Measurements from ENCODE around the gene PC.

The PC gene

DNA sequence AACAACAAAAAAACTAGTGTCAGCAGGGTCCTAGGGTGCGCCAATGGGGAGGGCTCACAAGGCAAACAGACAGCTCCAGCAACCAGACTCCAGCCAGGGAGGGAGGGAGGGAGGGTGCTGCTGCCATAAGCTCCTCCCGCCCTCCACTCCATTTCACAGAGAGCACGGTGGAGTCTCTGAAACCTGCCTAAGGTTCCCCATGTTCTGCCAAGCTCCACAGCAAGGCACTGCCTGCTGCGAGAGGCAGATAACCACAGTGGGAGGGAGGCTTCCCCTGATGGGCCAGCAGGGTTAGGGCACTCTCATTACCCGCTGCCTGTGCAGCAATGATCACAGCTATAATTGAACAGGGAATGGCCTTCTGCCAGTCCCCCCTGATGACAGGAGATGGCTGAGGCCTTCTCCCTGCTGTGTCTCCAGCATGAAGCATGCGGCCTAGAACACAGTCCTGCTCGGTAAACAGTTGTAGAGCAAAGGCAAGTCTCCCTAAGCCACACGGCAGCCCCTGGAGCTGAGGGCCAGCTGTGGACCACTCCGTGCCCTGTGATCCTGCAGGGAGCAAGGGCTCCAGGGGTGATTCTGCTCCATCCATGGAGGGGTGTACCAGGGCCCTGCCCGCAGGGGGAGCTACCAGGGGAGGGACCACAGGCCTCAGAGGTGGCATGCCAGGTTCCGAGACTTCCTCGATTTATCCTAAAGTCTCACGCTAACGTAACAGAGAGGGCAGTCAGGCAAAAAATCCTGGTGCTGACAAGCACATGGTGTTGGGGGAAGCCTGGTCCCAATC, 42.9 kb downstream of the PC start:
- no peak for DNase-seq (ENCODE audit: extremely low read depth in 1 of 2, low read depth in 1 of 2)

DNA sequence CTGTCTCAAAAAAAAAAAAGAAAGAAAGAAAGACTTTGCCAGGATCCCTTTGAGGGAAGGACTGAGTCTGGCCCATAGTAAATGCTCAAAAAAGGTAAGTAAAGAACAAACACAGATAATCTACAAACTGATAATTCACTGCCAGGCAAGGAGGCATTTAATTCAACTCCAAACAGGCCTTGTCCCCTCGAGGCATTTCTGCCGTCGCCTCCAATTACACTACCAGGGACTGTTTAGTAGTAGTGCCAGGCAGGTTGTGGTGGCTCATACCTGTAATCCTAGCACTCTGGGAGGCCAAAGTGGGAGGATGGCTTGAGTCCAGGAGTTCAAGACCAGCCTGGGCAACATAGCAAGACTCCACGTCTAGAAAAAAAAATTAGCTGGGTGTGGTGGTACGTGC, 43.7 kb downstream of the PC start:
- no peak for DNase-seq (ENCODE audit: extremely low read depth in 1 of 2, low read depth in 1 of 2)

DNA sequence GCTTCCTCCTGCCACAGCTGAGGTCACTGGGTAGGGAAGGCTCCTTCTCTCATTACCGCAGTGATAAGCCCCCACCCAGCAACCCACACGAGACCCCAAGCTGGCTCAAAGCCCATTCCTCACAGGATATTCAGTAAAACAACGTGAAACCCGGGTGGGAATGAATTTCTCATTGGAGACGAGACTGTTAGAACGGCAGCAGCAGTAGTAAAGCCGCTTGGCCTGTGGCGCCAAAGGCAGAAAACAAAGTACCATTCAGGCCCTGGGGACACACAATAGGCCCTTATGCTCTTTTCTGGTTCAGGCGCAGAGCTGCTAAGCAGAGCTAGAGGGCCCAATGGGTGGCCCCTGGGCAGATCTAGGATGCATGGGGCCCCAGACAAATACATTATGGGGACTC, 45.3 kb downstream of the PC start:
- no peak for DNase-seq (ENCODE audit: extremely low read depth in 1 of 2, low read depth in 1 of 2)

DNA sequence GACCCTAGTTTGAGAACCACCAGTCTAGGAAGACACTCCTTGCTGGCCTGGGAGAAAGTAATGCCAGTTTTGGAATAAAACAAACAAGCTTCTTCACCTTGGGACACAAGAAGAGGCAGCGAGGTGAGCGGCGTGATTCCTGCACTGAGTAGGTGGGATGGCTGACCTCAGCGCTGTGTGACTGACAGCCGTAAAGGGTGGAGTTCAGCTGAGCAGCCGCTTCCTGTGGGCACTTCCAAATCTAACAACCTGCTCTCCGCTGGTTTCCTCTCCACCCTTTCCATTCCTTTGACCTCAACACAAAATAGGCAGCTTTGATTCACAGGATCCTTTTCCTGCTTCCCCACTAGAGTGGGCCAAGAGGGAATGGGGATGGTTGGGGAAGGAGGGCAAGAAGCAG, 45.8 kb downstream of the PC start:
- no peak for DNase-seq (ENCODE audit: extremely low read depth in 1 of 2, low read depth in 1 of 2)

DNA sequence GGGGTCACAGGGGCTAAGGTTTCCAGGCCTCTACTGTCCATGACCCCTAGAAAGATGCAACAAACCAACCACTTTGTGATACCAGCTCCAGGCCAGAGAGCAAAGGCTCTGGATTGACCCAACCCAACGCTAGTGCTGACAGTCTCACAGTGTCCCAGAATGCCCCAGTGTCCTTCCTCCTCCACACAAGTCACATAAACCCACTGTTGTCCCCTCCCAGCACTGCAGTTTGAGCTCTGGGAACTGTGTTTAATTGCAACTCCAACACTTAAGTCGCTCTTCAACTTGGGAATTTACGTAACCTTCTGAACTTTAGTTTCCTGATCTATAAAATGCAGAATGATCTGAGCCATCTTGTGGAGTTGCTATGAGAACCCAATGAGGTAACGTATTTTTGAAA, 47.5 kb downstream of the PC start:
- no peak for DNase-seq (ENCODE audit: extremely low read depth in 1 of 2, low read depth in 1 of 2)

DNA sequence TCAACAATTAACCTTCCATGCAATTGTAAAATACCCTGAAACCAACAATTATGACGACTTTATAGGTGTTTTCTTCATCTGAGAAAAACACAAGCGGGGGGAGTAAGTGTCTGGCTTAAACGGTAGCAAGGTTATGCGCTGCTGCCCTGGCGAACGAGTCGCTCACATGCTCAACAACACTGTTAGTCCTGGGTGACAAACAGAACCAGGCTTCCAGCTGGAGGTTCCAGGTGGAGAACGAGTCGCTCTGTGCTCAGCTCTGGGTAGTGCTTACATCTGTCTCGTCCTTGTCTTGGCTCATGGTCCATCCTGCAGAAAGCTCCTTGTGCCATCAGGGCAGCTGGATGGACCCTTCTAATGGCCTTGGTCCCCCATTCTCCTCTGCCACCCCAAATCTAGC, 48.2 kb downstream of the PC start:
- no peak for DNase-seq (ENCODE audit: extremely low read depth in 1 of 2, low read depth in 1 of 2)

DNA sequence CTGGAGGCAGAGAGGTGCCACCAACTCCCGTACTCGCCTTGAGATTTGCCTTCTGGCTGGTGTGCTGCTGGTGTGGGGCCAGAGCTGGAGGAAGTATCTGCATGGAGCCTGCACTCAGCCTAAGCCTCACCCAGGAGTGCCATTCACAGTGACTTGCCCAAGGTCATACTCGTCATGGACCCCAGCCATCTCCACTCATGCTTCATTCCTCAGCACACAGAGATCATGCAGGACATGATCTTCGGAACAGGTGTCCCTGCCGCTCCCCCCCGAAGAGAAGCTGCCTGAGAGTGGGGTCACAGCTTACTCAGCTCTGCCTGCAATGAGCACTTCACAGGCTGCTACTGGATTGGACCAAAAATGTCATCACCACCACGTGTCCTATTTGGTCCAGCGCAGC, 49.0 kb downstream of the PC start:
- DNase-seq (ENCODE audit: extremely low read depth in 1 of 2, low read depth in 1 of 2), result no peak

DNA sequence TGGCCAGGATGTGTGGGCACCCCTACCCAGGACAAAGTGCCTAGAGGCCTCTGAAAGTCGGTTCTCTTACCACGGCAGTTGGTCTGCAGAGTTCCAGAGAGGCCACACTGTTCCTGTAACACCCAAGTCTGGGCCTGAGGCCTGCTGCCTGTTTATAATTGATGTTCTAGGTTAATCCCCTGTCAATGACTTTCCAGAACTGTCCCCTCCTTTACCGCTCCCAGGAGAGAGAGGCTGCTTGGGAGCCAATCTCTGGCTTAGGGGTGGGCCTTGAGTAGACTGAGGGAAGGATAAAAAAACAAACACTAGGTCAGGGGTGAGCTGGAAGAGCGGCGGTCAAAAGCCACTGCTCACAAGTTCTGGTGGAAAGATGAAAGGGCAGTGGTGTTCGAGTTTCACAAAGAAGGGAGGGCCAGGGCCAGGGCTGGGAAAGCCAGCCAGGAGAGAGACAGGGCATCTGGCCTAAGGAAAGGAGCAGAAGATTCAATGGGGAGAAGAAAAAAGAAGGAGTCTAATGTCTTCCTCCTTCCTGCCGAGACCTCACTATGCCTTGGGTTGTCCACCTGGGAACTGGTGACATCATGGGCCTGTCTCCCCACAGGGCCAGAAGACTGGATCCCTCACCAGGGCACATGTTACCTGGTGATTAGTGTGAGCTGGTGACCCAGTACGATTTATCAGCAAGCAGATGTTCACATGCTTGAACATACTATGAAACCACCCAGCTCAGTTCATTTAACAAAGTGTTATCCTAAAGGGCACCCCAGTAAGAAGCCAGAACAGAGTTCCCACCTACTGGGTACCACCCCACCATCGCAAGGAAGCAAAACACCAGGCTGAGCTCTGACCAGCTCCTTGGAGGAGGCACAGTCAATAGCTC, 50.2 kb downstream of the PC start:
- no peak for DNase-seq (ENCODE audit: extremely low read depth in 1 of 2, low read depth in 1 of 2)

DNA sequence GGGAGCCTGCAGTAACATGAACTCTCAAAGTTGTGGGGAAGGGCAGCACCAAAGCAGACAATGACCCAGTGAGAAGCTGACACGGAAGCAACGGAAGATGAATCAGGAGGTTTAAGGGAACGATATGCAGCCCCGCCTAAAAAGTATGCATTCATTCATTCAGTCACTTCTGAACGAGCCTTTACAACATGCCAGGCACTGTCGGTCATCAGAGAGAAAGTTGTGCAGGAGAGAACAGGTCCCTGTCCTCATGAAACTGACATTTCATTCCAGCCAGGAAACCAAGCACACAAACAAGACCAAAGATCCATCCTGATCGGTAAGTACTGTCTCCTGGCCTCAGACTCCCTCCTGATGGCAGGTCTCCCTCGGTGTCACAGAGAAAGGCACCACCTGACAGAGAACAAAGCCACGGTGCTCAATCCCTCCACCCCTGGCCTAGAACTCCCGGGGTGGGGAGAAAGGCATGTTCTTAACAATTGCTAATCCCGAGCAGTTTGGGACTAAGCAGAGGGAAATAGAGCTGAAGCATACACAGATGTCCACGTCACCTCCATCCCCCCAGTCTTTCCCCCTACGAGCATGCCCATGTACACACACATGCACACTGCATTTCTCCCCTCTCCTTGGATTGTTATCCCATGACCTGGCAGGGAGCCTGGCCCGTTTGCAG, 52.0 kb downstream of the PC start:
- DNase-seq (ENCODE audit: extremely low read depth in 1 of 2, low read depth in 1 of 2), result no peak

DNA sequence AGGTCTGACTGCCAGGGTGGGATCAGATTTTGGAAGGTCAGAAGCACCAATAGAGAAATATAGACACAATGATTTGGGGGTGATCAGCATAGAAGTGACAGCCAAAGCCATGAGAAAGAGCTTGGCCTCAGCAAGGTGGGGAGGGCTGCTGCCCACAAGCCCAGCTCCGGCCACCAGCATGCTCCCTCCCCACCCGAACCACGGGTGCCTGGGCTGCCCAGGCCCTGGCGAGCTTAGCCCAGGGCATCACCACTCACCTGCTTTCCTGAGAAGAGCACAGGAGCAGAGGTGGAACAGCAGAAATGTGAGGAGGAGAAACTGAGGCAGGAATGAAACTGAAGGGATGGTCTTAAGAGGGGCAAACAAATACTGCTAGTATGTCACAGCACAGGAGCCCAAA, 52.6 kb downstream of the PC start:
- DNase-seq (ENCODE audit: extremely low read depth in 1 of 2, low read depth in 1 of 2), result no peak

DNA sequence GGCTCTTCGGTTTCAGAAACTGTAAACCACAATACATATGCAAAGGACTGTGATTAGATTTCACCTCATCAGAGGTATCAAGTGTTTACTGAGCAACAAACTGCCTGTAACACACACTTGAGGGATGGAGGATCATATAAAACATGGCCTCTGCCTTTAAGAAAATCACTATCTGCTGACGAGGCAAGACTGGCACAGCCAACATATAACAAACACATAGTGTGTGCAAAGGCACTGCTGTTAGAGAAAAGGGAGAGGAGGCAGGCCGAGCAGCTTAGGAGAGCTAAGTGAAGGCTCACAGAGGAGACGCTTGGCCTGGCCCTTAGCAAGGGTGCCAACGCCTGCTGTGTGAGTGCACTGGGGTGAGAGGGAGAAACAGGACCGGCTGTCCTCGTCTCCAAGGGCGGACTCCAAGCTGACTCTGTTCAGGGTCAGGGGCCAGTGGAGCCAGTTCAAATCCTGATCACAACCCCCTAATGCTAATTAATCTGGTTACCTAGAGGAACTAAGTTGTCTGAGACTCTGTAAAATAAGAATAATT, 53.1 kb downstream of the PC start:
- DNase-seq (ENCODE audit: extremely low read depth in 1 of 2, low read depth in 1 of 2), result no peak

DNA sequence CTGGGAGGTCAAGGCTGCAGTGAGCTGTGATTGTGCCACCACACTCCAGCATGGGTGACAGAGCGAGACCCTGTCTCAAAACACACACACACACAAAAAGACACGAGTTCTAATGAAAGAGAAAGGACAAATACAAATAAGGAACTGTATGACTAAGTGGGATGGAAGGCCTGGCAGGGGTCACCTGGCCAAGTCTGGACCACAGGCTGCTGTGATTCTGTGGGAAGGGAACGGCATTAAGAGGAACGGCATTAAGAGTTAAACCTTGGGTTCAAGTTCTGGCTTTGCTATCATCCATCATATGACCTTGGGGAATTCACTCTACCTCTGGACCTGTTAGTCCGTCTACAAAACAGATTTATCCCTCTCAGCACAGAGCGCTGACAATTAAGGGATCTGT, 53.6 kb downstream of the PC start:
- DNase-seq (ENCODE audit: extremely low read depth in 1 of 2, low read depth in 1 of 2), result no peak

DNA sequence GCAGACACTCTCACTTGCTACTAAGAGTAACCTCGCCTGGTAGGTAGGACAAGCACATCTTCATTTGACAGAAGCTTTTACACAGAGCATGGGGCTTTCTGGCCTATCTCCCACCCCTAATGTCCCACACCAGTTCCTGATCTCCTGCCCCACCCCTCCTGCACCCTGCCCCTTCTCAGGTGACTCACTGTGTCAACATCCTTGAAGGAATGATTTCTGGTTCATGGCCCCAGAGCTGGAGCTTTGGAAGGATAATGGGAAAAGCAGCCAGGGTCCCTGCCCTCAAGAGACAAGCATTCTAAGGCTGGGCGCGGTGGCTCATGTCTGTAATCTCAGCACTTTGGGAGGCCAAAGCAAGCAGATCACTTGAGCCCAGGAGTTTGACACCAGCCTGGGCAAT, 54.1 kb downstream of the PC start:
- no peak for DNase-seq (ENCODE audit: extremely low read depth in 1 of 2, low read depth in 1 of 2)

DNA sequence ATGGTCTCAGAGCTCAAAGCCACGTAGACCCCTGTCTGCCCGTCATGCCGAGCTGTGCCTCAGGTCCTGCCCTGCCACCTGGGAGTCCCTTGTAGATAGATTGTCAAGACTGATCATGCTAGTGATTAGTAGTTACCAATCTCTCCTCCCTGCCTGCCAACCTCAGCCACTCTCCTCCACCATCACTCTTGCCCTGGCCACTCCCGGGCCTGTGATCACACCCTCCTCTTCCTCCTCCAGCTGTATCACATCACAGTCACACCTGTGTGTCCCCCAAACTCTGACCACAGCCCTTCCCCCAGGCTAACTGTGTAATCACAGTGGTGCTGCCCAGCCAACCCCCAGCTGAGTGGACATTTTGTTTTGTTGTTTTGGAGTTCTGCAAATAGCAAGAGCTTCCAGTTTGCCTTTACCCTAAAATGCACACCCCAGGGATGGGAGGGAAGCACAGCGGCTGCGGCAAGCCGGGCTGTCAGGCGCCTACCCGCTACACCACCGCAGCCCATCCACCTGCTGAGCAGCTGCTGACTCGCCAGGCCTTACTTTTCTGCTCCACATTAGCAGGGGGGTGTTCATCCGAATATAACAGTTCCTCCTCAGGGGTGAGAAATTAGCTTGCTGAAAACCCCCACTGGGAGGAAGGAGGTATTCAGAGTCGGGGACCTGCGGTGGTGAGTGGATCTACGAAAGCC, 55.6 kb downstream of the PC start:
- DNase-seq (ENCODE audit: extremely low read depth in 1 of 2, low read depth in 1 of 2), result no peak

DNA sequence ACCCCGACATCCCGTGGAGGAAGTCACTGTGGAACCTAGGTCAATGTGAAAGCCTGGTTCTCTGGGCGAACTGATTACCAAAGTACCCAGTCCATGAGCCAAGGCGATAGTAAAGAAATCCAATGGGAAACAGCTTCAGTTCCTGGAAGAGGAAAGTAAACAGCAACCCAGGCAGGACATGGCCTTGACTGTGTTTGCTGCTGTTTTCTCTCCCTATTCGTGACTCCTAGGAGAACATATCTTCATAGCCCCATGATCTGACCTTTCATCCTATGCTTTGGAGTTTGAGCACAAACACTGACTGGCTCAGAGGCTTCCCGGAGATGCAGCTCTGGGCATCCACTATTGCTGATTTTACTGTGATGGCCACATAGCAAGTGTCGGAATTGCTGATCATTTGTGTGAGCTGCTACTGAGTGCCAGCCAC, 56.2 kb downstream of the PC start:
- DNase-seq (ENCODE audit: extremely low read depth in 1 of 2, low read depth in 1 of 2), result no peak

DNA sequence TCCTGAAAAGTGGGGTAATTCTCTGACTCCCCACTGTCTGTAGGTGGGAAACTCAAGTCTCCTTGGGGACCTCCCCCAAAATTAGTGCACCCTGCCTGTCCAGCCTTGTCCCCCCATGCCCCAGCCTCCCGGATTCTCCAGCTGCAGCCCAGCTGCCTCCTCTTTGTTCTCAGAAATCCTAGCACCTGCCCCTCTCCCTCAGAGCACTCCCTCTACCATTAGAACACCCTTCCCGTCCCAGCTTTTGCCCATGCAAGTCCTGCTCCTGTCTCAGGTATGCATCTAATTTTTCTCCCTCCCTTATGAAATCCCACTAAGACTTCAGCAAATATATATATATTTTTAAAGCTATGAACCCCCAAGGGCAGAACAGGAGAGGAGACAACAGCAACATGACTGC, 64.0 kb downstream of the PC start:
- no peak for DNase-seq (ENCODE audit: extremely low read depth in 1 of 2, low read depth in 1 of 2)

DNA sequence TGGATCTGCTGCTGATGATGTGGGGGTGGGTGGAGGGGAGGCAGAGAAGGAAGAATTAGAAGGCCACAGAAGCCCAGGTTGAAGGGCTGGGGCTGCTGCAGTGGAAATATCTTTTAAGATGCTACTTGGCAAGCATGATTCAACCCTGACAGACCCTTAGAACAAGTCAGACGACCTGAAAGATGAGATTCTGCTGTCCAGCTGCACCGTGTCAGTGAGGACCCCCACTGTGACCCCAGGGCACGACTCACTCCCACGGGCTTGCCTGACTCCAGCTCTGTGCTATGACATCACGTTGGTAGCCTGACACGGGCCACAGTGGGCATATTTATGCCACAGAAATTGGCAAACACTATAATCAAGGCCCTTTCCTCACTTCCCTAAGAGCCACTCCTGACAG, 65.3 kb downstream of the PC start:
- DNase-seq (ENCODE audit: extremely low read depth in 1 of 2, low read depth in 1 of 2), result no peak

DNA sequence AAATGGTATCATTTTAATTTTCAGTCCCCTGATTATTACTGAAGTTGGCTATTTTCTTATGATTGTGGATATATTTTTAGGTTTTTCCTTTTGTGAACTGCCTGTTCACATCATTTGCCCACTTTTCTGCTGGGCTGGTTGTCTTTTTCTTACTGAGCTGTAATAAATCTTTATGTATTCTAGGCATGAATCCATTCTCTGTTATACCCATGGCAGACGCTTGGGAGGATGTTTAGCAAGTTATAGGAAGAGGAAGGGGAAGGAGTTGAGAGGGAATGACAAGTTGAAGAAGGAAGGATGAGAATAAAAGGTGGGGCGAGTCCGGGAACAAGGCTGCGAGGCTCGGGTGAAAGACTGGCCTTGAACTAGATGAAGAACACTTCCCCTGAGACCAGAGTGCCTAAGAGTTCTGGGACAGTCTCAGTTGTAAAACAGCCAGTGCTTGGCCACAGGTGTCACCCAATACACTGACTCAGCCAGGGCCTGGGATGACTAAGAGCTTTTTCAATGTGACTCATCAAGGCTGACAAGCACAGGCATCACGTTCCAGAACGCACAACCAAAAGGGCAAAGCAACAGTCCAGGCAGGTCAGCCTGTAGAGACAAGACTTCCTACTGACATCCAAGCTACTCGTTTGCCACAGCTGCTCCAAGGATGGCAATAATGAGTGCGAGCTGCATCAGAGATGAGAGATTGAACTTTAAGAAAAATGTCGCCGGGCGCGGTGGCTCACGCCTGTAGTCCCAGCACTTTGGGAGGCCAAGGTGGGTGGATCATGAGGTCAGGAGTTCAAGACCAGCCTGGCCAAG, 66.1 kb downstream of the PC start:
- peak; percentile 24 to 79 for DNase-seq (ENCODE audit: extremely low read depth in 1 of 2, low read depth in 1 of 2)

DNA sequence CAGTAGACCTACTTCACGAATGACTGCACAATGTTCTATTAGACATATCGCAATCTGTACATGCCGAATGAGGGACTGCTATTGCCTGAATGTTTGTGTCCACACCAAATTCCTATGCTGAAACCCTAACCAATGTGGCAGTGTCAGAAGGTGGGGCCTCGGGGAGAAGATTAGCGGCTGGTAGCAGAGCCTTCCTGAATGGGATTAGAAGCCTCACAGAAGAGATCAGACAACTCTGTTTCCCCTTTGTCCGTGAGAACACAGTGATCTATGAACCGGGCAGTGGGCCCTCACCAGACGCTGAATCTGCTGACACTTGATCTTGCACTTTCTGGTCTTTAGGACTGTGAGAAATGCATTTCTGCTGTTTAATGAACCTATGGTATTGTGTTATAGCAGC, 68.2 kb downstream of the PC start:
- no peak for DNase-seq (ENCODE audit: extremely low read depth in 1 of 2, low read depth in 1 of 2)

DNA sequence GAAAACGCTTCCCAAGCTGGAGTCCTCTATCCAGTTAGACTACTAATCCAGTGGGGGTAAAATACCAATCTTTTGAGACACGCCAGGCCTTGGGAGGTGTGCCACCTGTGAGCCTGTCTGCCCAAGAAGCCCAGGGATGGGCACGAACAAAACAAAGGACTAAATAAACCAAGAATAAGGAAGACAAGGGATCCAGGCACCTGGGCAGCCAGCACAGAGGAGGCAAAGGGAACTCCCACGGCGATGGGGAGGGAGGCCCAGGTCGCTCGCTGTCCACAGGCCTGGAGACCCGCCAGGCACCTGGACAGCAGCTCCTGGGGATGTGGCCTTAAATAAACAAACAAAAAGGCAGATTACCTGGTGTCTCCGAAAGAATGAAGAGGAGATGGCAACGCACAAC, 69.9 kb downstream of the PC start:
- DNase-seq (ENCODE audit: extremely low read depth in 1 of 2, low read depth in 1 of 2), result no peak
